Activated T-helper 9 cell treated with anti-CD3 and anti-CD28 coated beads, Interleukin-2, amount 50 U/mL, for 16 hours (primary cell): Measurements from ENCODE around the gene SLC34A3.
A peak's percentile ranks its signal among the peaks of the same experiment; 100 is the strongest.

Experiments
- DNase-seq: peaks from one replicate; pipeline ENCODE4 v3.0.0-alpha.2; 2020; ENCODE audit warnings: low read depth

The SLC34A3 gene

DNA sequence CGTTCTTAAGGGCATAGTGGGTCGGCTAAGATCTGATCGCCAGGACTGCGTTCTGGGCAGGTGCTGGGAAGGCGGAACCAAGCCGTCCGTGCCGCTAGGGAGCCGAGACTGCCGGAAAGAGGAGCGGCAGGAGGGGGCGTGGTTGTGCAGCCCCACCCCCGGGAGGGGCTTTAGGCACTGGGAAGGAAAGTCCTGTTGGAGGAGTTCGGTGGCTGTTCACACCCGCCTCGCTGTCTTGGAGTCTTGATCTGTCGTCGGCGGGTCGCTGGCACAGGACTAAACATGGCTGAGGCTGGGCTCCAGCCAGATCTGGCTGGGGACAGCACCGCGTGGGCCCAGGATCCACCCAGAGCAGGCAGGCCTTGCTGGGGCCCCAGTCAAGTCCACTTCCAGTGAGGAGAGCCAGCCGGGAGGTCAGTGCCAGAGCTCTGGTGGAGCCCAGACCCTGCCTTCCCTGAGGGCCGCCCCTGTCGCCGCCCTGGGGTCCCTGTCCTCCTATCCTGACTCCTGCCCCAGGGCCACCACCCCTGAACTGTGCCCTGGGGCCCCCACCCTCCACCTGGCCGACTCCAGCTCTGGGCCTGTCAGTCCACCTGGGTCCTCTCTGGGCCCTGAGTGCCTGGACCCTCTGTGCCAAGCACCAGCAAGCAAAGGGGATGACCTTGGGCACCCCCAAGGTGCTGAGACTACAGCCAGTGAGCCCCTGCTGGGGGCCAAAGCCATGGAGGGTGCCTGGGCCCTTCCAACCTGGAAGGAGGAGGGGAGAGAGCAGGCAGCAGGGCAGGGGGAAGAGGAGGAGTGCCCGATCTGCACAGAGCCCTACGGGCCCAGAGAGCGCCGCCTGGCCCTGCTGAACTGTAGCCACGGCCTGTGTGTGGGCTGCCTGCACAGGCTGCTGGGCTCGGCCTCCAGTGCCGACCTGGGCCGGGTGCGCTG, 13.2 kb upstream of the SLC34A3 start:
- no peak for DNase-seq

DNA sequence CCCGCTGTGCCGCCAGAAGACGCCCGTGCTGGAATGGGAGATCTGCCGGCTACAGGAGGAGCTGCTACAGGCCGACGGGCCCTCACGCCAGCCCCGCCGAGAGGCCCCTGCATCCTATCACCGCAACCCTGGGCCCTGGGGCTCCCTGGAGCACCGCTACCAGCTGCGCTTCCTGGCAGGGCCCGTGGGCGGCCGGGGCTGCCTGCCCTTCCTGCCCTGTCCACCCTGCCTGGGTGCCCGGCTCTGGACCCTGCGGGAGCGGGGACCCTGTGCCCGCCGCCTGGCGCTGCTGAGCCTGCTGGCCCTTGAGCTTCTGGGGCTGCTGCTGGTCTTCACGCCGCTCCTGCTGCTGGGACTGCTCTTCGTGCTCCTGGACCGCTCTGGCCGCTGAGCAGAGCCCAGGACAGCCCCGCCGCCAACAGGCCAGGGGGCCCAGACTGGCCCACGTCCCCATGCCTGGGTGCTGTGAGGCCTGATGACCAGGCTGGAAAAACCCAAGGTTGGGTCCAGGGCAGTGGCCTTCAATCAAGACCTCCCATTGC, 12.4 kb upstream of the SLC34A3 start:
- DNase-seq = no peak

DNA sequence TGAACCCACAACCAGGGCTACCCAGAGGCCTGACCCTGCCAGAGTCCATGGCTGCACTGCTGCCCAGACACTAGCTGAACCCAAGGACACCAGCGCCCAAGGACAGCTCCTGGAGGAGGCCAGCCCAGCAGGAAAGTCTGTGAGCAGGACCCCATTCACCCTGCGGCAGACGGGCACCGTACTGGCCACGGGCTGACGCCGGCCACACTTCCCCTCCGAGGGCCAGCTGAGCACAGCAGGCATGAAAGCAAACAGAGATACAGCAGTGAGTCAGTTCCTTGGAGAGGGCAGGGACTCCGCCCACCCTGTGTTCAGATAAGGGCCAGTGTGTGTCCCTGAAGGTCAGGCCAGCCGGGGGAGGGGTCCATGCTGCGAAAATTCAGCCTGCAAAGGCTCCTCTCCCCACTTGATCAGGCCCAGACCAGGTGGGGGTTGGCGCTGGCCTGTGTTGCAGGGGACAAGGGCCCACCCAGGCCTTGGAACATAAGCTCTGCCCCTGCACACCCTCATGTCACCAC, 11.9 kb upstream of the SLC34A3 start:
- no peak for DNase-seq

DNA sequence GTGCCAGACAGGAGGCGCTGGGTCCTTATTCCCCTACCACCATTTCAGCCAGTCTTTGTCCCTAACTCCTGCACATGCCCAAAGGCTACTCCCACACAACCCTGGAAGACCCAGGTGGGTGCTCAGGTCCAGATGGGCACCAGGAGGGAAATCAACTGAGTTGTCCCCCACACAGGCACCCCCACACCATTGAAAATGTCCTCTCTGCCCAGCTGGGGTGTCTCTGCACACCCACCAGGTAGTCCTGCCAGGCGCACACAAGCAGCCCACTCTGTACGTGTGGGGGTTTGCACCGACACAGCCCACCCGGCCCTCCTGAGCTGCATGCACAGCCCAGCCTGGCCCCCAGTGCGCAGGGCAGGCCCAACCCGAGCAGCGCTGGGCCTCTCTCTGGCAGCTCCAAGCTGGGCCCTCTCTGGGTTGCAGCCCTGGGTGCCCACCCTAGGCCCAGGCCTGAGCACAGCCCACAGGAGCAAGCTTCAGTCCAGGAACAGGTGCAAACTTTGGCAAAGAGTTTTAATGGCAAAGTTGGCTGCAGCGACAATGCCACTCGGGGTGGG, 10.9 kb upstream of the SLC34A3 start:
- no peak for DNase-seq

DNA sequence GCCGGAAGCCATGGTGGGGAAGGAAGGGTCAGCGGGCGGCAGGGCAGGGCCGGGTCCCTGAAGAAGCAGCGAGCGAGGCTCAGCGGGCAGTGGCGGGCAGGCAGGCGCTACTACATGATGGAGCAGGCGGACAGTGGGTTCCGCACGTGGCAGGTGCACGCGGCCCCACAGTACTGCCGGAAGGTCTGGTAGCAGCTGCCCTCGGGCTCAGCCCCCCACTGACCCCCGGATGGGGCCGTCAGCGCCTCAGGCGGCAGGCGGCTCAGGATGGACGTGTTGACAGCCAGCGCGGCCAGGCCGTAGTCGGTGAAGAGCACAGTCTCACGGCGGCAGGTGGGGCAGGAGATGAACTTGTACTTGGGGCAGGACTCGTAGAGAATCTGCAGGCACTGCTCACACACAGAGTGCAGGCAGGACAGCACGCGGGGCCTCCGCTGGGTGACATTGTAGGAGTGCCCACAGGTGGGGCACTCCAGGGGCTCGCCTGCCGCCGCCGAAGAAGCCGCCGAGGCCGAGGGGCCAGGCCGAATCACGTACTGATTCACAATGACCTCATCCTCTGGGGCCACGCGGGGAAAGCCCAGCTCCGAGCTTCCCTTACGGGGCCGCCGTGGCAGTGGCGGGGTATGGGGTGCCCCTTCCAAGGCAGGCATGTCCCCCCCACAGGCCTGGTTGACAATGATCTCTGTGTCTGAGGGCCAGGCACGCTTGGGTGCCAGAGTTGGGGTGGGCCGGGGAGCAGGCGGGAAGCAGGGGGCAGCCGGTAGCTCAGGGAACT, 10.2 kb upstream of the SLC34A3 start:
- DNase-seq = no peak

DNA sequence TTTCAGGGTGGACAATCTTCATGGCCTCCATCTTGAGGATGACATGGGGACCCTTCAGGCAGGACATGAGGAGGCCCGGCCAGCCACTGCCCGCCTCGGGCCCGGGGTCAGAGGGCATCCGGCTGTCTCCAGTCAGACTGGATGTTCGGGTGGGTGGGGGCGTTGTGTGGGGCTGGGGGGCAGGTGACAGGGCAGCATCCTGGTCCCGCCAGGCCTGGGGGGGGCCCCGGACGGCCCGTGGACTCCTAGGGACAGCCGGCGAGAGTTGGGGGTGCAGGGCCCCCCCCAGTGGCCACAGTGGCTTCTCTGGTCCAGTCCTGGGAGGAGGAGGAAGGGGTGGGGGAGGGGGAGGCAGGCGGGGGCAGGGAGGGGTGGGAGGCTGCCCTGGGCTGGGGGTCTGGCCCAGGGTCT, 9.6 kb upstream of the SLC34A3 start:
- no peak for DNase-seq

DNA sequence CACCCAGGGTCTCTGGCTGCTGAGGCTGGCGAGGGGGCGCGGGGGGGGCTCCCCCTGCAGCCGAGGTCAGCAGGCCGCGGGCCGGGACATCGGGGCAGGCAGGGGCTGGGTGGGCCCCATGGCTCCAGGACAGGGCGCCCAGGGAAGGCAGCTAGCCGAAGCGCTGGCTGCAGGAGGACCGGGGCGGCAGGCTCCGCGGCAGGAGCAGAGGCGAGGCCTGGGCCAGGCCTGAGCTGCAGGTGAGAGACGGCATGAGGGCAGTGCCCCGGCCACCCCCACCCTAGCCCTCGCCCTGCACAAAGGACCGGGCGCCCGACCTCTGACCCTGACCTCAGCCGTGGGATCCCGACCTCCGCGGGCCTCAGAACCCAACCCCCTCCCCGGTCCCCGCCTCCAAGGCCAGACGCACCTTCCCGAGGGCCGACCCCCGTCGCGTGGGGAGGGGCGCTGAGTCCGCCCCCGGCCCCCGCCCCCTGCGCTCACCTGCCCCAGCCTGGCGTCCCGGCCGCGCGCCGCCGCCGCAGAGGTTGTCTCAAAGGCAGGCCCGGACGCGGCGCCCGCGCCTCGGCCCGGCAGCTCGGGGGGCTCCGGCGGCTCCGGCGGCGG, 9.1 kb upstream of the SLC34A3 start:
- no peak for DNase-seq

DNA sequence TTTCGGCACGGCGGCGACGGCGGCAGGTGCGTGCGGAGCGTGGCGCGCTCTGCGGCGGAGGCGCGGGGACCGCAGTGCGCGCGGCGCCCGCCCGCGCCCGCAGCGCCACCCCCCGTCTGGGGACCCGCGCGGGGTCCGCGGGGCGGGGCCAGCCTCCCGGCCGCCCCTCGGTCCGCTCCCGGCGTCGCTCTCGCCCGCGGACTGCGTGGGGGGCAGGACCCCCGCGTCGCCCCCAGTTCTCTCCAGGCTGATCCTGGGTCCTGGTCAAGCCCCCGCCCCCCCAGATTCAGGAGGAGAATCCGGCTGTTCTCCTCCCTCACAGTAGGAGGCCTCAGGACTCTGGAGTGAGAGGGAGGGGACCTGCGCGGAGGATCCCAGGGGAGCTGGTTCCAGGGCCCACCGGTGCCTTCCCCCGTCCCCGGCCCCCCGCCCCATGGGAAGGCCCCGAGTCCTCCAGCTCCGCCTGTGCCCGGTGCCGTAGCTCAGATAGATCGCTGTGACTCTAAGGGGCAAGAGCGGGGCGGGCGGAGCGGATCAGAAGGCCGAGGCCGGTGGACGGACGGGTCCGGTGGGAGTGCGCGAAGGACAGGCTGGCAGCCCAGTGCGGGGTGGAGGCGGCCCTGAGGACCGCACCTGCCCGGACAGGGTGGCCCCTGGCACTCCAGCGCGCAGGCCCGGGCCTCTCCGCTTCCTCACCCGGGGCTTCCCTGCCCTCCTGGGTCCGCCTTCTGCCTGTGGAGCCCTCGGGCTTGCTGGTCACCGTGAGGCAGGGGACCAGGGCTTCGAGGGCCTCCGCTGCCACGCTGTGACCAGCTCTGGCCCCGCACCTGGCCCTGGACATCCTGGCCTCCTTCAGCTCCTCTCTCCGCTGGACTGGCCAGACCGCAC, 8.3 kb upstream of the SLC34A3 start, which contains the start of gene RNF208:
Gene RNF208, minus strand, starts transcription at position 51 of the 888 bp plus-strand sequence. CDS start 1,028 bp downstream, outside the sequence.
- DNase-seq = no peak

DNA sequence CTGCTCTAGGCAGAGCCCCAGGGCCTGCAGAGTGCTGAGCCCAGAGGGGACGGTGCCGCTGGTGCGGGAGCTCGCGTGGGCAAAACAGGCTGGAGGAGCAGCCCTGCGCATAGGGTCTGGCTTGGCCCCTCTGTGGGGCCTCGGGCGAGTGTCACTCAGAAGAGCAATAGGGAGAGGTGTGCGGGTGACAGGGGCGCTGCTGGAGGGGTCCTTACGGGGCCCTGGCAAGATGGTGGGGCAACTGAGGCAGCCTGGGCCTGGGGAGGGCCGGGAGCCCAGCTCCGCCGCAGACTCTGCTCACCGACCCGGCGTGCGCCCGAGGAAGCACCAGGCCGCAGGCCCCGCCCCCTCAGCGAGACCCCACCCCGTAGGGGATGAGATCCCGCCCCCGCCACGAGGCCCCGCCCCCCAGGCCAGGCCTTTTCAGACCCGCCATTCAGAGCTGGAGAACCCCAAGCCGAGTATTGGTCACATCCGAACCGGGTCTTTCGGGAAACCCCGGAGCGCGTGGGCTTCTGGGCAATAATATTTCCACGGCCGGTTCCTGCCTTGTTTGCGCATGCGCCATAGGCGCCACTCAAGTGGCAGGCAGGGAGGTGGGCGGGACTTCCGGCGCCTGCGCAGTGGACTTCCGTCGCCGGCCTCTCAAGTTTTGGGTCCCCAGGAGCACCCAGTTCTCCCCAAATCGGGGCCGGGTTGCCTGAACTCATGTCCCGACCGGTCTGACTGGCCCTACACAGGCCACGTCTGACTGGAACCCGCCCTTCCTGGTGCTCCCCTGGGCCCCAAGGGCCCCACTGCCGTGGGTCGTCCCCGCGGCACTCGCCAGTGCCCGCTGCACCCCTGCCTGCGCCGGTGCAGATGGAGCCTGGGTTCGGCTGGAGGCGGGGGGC, 7.4 kb upstream of the SLC34A3 start:
- peak; percentile 97 for DNase-seq

DNA sequence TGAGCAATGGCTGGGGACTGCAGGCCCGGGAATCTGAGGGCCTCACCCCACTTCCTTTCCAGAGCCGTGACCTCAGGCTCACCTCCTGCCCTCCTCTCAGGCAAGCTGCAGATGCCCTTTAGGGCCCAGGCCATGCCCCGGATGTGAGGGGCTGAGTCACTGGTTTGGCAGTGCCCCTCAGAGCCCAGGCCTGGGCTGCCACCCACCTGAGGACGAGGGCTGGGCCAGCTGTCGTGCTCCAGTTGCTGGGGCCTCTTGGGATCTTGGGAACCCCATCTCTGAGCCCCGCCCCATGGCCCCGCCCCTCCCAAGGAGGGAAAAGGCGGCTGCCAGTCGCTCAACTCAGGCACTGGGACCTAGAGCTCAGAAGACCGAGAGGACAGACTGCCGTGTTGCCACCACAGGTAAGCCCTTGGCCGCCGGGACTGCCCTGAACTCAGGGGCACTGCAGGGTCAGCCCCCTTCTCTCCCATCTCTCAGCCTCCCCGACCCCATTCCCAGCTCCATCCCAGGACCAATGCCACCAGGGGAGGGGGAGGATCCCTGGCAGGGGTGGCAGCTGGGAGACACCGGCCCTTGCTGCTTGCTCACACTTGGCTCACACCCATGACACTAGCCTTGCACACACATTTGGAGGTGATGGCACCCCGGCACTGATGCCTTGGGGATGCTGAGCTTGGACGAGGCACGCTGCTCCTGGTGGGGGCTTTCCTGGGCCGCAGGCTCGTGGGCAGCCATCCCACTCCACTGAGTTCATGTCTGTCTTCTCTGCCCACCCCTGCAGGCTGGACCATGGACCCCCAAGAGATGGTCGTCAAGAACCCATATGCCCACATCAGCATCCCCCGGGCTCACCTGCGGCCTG, 5.6 kb upstream of the SLC34A3 start, which contains the start of gene CYSRT1:
Gene CYSRT1, plus strand, starts transcription at position 345 of the 865 bp plus-strand sequence. Its CDS starts 448 bp downstream, at position 793.
- no peak for DNase-seq

DNA sequence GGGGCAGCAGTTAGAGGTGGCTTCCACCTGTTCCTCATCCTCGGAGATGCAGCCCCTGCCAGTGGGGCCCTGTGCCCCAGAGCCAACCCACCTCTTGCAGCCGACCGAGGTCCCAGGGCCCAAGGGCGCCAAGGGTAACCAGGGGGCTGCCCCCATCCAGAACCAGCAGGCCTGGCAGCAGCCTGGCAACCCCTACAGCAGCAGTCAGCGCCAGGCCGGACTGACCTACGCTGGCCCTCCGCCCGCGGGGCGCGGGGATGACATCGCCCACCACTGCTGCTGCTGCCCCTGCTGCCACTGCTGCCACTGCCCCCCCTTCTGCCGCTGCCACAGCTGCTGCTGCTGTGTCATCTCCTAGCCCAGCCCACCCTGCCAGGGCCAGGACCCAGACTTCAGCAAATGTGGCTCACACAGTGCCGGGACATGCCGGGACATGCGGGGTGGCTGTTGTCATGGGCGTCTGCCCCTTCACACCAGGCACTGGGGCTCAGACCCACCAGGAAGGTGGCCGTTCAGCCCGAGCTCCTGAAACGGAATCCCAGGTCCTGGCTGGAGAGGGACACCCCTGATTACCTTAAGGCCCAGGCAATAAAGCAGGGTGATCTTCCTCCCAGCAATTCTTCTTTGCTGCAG, 4.9 kb upstream of the SLC34A3 start:
- no peak for DNase-seq

DNA sequence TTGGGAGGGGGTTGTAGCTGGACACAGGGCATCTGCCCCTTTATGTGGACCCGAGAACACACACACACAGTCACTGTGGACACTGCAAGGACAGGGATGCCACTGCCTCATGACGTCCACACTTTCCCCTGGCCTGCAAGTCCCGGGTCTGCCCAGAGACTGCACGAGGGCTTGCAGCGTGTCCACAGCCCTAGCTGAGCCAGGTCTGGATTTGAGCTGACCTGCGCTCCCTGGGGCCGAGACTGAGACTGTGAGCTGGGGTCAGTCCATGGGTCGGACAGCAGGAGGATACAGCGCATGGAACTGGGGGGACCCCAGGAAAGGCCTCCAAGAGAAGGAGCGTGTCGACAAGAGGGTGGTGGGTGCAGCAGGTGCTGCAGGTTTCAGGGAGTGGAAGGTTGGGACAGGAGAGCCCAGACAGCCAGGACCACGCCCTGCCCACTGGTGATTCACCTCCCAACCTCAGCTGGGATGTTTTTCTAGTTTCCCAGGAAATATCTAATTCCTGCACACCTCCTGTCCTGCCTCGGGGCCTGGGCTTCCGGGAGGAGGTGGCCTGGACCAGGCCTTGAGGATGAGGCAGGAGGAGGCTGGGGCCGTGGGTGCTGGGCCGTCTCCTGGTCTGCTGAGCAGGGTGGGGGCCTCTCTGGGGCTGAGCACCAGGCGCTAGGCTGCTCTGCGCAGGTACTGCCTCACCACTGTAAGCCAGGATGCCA, 4.2 kb upstream of the SLC34A3 start:
- no peak for DNase-seq

DNA sequence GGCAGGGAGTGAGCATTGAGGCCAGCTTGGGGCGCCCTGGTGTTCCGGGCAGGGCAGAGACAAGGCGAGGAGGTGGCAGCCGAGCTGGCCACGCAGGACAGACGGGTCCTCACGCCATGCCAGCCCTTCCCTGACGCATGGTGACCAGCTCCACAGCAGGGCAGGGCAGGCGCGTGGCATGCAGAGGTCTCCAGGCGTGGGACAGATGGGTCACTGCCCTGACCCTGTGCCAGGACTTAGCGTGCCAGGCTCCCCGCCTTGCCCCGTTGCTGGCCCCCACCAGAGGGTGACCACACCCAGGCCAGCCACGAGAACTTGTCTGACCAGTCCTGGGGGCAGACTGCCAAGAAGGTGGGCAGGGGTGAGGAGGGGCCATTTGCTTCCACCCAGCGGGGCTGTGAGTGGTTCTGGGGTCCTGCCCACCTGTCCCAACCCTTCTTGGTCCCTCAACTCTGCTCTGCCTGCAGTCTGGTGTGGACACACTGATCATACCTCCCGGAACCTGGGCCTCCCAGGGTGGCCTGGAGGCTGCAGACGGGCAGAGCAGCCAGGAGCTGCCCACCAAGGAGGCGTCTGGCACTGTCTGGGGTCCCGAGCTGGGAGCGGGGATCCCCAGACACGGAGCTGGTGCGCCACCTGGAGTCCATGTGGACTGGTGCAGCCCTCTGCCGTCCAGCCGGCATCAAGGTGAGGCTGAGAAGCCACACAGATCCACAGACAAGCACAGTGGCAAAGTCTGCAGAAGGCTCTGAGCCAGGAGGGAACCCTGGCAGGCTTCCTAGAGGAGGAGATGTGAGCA, 3.4 kb upstream of the SLC34A3 start, which contains the start of gene RNF224:
Gene RNF224, plus strand, starts transcription at position 449 of the 799 bp plus-strand sequence. CDS start 834 bp downstream, outside the sequence.
- peak; percentile 69 for DNase-seq

DNA sequence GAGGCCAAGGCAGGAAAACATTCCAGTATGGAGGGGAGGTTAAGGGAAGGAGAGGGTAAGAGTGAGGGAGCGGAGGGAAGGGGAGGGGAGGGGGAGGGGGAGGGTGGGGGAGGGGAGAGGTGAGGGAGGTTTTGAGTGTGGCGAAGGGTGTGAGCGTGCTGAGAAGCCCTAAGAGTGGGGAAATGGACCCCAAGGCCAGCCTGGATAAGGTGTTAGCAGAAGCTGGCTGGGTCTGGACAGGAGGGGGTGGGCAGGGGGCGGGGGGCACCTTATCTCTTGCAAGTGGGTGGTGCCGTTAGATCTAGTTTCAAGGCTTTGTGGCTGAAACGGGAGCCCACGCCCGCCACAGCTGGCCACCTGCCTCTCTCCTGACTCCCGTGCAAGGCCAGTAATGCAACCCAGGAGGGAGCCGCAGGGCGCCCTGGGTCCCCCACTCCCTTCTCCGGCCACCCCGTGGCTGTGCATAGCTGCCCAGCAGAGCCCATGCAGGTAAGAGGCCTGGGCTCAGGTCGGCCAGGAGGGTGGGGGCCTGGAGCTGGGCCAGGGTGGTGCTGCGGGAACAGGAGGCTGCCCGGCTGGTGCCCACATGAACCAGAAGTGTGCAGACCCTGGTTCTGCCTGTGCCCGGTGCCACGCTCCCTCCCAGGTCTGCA, 2.7 kb upstream of the SLC34A3 start:
- DNase-seq = no peak

DNA sequence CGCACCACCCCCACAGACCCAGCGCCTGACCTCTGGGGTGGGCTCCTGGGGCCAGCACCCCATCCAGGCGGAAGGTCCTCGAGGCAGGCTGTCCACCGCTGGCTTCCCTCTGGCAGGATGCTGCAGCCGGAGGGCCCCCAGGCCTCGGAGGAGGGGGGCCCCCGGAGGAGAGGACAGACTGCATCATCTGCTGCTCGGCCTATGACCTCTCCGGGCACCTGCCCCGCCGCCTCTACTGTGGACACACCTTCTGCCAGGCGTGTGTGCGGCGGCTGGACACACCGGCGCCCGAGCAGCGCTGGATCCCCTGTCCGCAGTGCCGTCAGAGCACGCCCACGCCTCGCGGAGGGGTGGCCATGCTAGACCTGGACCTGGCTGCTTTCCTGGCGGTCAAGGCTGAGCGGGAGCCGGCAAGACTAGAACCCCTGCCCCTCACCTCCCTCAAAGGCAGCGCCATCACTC, 2.2 kb upstream of the SLC34A3 start:
- DNase-seq = no peak
